Measurements from ENCODE around the gene USP19. TPM values are rescaled to one million over a fixed set of nuclear protein-coding genes. Genes with fewer than 3 reads are reported as not detected.

The USP19 gene
- total and polyA plus RNA-seq, 2 of the 8 experiments (the other 6 are each of a cell fraction or from before 2014, with no cell fraction given), result 46.4 to 65.8 TPM

DNA sequence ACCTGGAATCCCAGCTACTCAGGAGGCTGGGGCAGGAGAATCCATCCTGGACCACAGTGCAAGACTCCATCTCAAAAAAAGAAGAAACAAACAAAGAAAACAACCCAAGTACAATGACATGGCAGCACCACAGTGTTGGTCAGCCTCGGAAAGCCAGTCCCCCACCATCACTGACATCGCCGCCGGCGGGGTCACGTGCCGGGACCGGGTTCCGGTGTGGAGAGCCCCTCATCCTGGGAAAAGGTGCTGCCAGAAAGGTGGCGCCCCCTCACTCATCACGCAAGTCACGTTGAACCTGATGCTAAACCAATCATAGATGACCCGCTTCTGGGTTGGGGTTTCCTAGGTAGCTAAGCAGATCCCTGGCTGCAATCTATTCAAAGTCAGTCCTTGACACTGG lies 44.5 kb downstream of the USP19 start:
- peaks cover 18 to 62% (median 48%) of the 10 kb centered on the region in 4 experiments for H3K36me3 ChIP-seq (ENCODE audit: control insufficient read depth in 2 of 4, insufficient read depth in 4 of 4, low read length in 3 of 4)
- no peak overlapping the region for H3K9ac ChIP-seq (replicated peaks in 1 of 4; ENCODE audit: extremely low read depth in 1 of 4, low read depth in 3 of 4, low read length in 3 of 4)
- H2AFZ ChIP-seq (ENCODE audit: low read length), result no peak overlapping the region
- H3K27me3 ChIP-seq (replicated peaks in 1 of 4; ENCODE audit: control insufficient read depth in 3 of 4, extremely low read depth in 1 of 4, insufficient read depth in 3 of 4, low read length in 3 of 4), result no peaks in the 10 kb centered on the region
- H2BK5ac ChIP-seq (ENCODE audit: low read depth, low read length), result no peak overlapping the region
- H4K20me1 ChIP-seq (replicated peaks in 1 of 2; ENCODE audit: control insufficient read depth in 1 of 2, insufficient read depth in 2 of 2, low read length in 2 of 2), result peaks cover 6 to 15% of the 10 kb centered on the region in 2 experiments
- DNase-seq (ENCODE audit: low read depth in 1 of 2, low spot score in 2 of 2), result no peak
- no peak overlapping the region for H2BK120ac ChIP-seq (replicated peaks; ENCODE audit: low read depth, low read length)
- H4K91ac ChIP-seq (replicated peaks; ENCODE audit: insufficient read length, low read length), result no peak overlapping the region
- FAIRE-seq, result no peak
- H3K23ac ChIP-seq (ENCODE audit: insufficient read length), result no peak overlapping the region
- H3K56ac ChIP-seq (replicated peaks; ENCODE audit: insufficient read length, low read depth, low read length), result no peak overlapping the region
- 89% methylated on average over 13 of the region's 13 CpGs; no CpG with 5 or more reads in 1 of the 2 experiments for WGBS, 2 experiments (ENCODE audit: extremely low coverage in 1 of 2, insufficient coverage in 1 of 2, insufficient read length in 1 of 2, insufficient replicate concordance in 2 of 2, low coverage in 1 of 2, low lambda C conversion rate in 2 of 2, missing lambda C conversion rate in 1 of 2)
- no peak overlapping the region for H3K4me3 ChIP-seq (ENCODE audit: extremely low read depth in 1 of 4, insufficient read depth in 2 of 4, low read depth in 3 of 4, low read length in 4 of 4)
- no peak overlapping the region for H4K5ac ChIP-seq (ENCODE audit: insufficient read length, low read depth, low read length)
- H3K79me2 ChIP-seq (ENCODE audit: control insufficient read depth in 1 of 2, insufficient read depth in 2 of 2, low read length in 2 of 2), result peaks cover 0 to 39% of the 10 kb centered on the region in 2 experiments; a peak in 3 of 4 replicates
- H3K9me3 ChIP-seq (ENCODE audit: insufficient read depth in 2 of 2, low read depth in 1 of 2, low read length in 1 of 2), result no peaks in the 10 kb centered on the region
- no peak for TF ChIP-seq HDAC2 (IDR thresholded peaks at IDR 0.05; ENCODE audit: borderline replicate concordance in 1 of 2, low read depth in 2 of 2, low read length in 2 of 2)
- no peak for TF ChIP-seq EZH2 (IDR thresholded peaks at IDR 0.05; ENCODE audit: low read depth, low read length, severe bottlenecking)
- no peak for TF ChIP-seq SUZ12 (IDR thresholded peaks at IDR 0.05; ENCODE audit: low read length)
- TF ChIP-seq NANOG (IDR thresholded peaks at IDR 0.05; ENCODE audit: insufficient read depth, low read depth, low read length, poor library complexity, severe bottlenecking), result no peak
- TF ChIP-seq, protein P1, sequence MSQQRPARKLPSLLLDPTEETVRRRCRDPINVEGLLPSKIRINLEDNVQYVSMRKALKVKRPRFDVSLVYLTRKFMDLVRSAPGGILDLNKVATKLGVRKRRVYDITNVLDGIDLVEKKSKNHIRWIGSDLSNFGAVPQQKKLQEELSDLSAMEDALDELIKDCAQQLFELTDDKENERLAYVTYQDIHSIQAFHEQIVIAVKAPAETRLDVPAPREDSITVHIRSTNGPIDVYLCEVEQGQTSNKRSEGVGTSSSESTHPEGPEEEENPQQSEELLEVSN (IDR thresholded peaks at IDR 0.05), result no peak
- no peak for TF ChIP-seq RAD21 (IDR thresholded peaks at IDR 0.05 in 1 of 2, conservative IDR thresholded peaks at IDR 0.05 in 1 of 2; ENCODE audit: low read depth in 2 of 2, low read length in 2 of 2)
- TF ChIP-seq RBBP5 (IDR thresholded peaks at IDR 0.05; ENCODE audit: borderline replicate concordance, low read depth, low read length), result no peak
- no peak for TF ChIP-seq SRF (IDR thresholded peaks at IDR 0.05; ENCODE audit: low read depth, low read length)
- TF ChIP-seq POLR2AphosphoS5 (IDR thresholded peaks at IDR 0.05; ENCODE audit: low read depth, low read length), result no peak
- no peak for TF ChIP-seq NRF1 (IDR thresholded peaks at IDR 0.05; ENCODE audit: low read depth, low read length)
- no peak overlapping the region for H2BK20ac ChIP-seq (ENCODE audit: low read length)
- H3K4me1 ChIP-seq (replicated peaks in 1 of 4; ENCODE audit: control insufficient read depth in 3 of 4, insufficient read depth in 4 of 4, low read length in 3 of 4), result no peaks in the 10 kb centered on the region
- no peak overlapping the region for H2AK5ac ChIP-seq (ENCODE audit: low read depth, low read length)
- H2BK15ac ChIP-seq (ENCODE audit: low read length), result no peak overlapping the region
- no peak overlapping the region for H4K8ac ChIP-seq (ENCODE audit: extremely low read depth, insufficient read depth, low read length)
- no peak overlapping the region for H3K27ac ChIP-seq (ENCODE audit: low read depth, low read length)
- H2BK12ac ChIP-seq (ENCODE audit: low read depth, low read length), result no peak overlapping the region
- H3K79me1 ChIP-seq (ENCODE audit: low read depth, low read length), result peaks cover 5% of the 10 kb centered on the region
- ChIA-PET CTCF (ENCODE audit: partially characterized antibody) (interaction anchor here (0.8 kb wide), 1 partner anchor 56 kb away, joined by 3 read pairs; the partner anchor contains the start of gene LAMB2), POLR2A (ENCODE audit: partially characterized antibody) (interaction anchor here (1.3 to 3.7 kb wide), 2 partner anchors 17 to 35 kb away, joined by 3 to 13 read pairs; partner anchors contain the start of gene QRICH1)
- H3K14ac ChIP-seq (ENCODE audit: insufficient read length), result no peak overlapping the region
- no peak overlapping the region for H3K4me2 ChIP-seq (ENCODE audit: insufficient read depth in 1 of 2, low read depth in 2 of 2, low read length in 2 of 2)
- H3K4ac ChIP-seq (replicated peaks; ENCODE audit: insufficient read length, low read depth, low read length), result no peak overlapping the region
- no peak overlapping the region for H3K18ac ChIP-seq (ENCODE audit: extremely low read depth, low read length)
- H3K23me2 ChIP-seq (ENCODE audit: low read depth, low read length), result no peaks in the 10 kb centered on the region
